PC-9 (cell line): Measurements from ENCODE around the gene C6orf15.

Source experiments
- EZH2 ChIP-seq: fragments of 200-600 bp; sonication (generic); IDR thresholded peaks from 2 replicates; pipeline ENCODE4 v1.8.0; 2017; ENCODE audit warnings: antibody characterized with exemption, low read depth
- TF ChIP-seq, protein P1 (sequence below): fragments of 200-600 bp; sonication (generic); conservative IDR thresholded peaks from 2 replicates; pipeline ENCODE4 v1.6.1; 2017; ENCODE audit warnings: mixed run types, antibody characterized with exemption, mild to moderate bottlenecking, moderate library complexity

DNA sequence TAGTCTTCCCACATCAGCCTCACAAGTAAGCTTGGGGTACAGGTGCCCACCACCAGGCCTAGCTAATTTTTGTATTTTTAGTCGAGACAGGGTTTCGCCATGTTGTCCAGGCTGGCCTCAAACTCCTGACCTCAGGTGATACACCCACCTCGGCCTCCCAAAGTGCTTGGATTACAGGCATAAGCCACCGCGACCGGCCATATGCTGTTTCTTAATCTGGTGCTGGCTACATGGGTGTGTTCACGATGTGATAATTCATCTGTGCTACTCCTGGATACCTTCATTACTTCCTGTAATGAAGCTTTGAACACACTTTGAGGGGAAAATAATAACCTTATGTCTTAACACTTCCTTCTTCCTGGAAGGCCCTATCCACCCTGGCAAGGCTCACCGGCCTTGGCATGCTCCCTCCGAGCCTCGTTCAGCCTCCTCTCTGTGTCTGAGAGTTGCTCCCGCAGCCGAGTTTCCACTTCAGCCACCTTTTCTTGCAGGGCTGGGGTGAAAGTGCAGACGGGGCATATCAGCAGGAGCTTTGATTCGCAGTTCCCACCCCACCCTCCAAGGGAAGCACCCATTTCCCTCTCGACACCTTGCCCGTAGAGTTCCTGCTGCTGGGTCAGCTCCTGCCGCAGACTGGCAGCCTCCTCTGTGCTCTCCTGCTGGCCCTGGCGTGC is 32.1 kb upstream of the C6orf15 start:
- TF ChIP-seq, protein P1, sequence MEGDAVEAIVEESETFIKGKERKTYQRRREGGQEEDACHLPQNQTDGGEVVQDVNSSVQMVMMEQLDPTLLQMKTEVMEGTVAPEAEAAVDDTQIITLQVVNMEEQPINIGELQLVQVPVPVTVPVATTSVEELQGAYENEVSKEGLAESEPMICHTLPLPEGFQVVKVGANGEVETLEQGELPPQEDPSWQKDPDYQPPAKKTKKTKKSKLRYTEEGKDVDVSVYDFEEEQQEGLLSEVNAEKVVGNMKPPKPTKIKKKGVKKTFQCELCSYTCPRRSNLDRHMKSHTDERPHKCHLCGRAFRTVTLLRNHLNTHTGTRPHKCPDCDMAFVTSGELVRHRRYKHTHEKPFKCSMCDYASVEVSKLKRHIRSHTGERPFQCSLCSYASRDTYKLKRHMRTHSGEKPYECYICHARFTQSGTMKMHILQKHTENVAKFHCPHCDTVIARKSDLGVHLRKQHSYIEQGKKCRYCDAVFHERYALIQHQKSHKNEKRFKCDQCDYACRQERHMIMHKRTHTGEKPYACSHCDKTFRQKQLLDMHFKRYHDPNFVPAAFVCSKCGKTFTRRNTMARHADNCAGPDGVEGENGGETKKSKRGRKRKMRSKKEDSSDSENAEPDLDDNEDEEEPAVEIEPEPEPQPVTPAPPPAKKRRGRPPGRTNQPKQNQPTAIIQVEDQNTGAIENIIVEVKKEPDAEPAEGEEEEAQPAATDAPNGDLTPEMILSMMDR, result no peak
- no peak for TF ChIP-seq EZH2
